GM19467 (cell line): ENCODE measurements around the gene MYO9A.
"Not testable (repeated sequence)": the region's sequence is repeated elsewhere in the genome, so short reads cannot be mapped to it uniquely, and the experiment has no call there.

Experiments
- ATAC-seq: cut with Tn5 transposase; IDR thresholded peaks from one replicate; pipeline ENCODE4 v1.9.1; 2021; ENCODE audit warnings: mild to moderate bottlenecking, moderate library complexity; ENCODE audit not compliant: unreplicated experiment

MYO9A gene

DNA sequence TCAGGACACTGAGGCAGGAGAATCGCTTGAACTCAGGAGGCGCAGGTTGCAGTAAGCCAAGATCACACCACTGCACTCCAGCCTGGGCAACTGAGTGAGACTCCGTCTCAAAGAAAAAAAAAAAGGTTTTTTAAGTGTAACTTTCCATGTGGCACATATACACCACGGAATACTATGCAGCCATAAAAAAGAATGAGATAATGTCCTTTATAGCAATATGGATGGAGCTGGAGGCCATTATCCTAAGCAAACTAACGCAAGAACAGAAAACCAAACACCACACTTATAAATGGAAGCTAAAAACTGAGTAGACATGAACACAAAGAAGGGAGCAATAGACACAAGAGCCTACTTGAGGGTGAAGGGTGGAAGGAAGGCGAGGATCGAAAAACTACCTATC, 64.7 kb downstream of the MYO9A start:
- ATAC-seq = not testable (repeated sequence)

- ATAC-seq = no peak
Observed at GRCh38 chr15:72050700-72051099, 67.2 kb downstream of the MYO9A start.

- ATAC-seq = no peak
Observed at GRCh38 chr15:72047020-72047419, 70.9 kb downstream of the MYO9A start.

- ATAC-seq = no peak
Observed at GRCh38 chr15:72044956-72045355, 73.0 kb downstream of the MYO9A start.

- no peak for ATAC-seq
Observed at GRCh38 chr15:72042865-72043264, 75.1 kb downstream of the MYO9A start.

- ATAC-seq = no peak
Observed at GRCh38 chr15:72042054-72042453, 75.9 kb downstream of the MYO9A start.

GRCh38 chr15:72037321-72037720, 80.6 kb downstream of the MYO9A start:
- no peak for ATAC-seq

- ATAC-seq = no peak
Observed at GRCh38 chr15:72034859-72035650, 82.9 kb downstream of the MYO9A start.

- no peak for ATAC-seq
Observed at GRCh38 chr15:72034351-72034750, 83.6 kb downstream of the MYO9A start.

- no peak for ATAC-seq
Observed at GRCh38 chr15:72033711-72034110, 84.2 kb downstream of the MYO9A start.

DNA sequence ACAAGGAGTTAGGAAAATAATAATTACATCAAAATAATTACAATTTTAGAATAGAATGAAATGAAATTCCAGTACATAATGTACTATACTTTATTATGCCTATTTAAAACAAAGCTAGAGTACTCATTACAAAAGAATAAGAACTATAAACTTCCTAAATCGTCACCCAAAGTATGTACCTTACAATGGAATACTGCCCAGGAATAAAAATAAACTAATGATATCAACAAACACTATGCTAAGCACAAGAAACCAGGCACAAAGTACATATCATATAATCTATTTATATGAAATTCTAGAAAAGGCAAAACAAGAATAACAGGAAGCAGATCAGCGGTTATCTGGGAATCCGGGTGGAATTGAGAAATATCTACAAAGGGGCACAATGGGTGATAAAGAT, 84.7 kb downstream of the MYO9A start:
- ATAC-seq = no peak

DNA sequence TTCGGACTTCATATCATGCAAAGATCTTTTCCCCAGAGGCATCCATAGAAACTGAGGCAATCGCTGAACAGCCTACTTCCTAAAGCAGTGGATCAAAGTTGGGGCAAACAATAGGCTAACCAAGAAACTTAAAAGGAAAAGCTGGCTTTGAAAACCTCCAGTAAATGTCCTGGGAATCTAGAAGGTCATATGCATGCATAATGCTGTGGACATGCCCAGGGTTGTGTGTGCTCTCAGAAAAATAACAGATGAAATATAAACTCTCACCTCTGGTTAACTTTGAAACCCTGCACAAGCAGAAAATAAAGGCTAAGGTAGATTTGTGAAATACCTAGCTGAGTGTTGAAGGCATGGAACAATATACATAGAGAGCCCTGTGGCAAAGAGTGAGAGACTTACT, 96.3 kb downstream of the MYO9A start:
- ATAC-seq = no peak

DNA sequence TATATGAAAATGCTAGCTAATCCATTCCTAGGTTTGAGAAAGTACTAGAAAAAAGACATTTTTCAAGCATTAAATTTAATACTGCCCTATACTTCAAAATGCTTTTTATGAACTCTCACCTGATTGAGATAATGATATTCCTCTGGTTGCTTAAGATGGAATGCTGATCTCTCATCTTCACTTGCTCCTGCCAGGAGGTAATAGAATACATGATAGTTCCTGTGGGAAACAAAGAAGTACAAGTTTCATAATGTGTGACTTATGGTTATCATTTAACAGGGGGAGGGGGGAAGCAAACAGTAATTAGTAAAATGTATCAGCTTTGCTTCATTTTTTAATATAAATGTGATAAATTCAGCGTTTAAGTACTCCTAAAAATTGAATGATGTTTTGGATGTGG, 97.2 kb downstream of the MYO9A start:
- ATAC-seq = no peak

DNA sequence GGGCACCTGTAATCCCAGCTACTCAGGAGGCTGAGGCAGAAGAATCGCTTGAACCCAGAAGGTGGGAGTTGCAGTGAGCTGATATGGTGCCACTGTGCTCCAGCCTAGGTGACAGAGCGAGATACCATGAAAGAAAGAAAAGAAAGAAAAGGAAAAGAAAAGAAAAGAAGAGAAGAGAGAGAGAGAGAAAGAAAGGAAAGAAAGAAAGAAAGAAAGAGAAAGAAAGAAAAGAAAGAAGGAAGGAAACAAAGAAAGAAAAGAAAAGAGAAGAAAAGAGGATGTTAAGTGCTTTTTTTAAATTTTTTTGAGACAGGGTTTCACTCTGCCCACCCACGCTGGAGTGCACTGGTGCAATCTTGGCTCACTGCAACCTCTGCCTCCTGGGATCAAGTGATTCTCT, 103.4 kb downstream of the MYO9A start:
- not testable (repeated sequence) for ATAC-seq

DNA sequence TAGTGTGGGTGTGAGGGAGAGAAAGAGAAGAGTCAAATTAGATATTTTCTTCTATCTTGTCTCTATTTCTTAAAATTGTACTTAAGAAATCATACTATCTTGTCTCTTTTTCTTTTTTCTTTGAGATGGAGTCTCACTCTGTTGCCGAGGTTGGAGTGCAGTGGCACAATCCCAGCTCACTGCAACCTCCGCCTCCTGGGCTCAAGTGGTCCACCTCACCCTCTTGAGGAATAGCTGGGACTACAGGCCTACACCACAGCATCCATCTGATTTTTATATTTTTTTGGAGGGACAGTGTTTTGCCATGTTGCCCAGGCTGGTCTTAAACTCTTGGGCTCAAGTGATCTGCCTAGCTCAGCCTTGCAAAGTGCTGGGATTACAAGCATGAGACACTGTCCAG, 104.2 kb downstream of the MYO9A start:
- no peak for ATAC-seq

DNA sequence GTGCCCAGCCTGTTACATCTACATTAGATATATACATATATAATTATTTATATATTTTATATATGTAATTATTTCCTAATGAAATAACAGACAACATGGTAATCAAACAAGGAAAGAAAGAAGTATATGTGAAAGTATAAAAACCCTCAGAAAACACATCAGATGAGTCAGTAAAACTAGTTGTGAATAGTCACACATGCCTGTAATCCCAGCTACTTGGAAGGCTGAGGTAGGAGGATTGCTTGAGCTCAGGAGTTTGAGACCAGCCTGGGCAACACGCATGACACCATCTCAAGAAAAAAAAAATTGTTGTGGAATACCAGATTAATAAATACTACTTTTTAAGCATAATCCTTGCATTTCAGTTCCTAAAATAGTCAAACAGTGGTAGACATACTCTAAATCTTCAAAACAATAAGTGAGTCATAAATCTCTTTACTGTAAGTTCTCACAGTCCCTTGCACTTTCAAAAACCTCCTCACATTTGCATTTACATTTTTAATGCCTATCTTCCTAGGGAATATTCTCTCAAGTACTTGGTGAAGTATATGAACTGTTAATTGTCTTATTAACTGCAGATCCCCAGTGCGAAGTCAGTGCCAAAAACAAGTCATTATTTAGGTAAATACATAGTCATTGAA, 106.5 kb downstream of the MYO9A start:
- ATAC-seq = no peak

- ATAC-seq = no peak
Observed at GRCh38 chr15:72009222-72009621, 108.7 kb downstream of the MYO9A start.

- no peak for ATAC-seq
Observed at GRCh38 chr15:72006382-72006781, 111.6 kb downstream of the MYO9A start.

- no peak for ATAC-seq
Observed at GRCh38 chr15:72005483-72005882, 112.5 kb downstream of the MYO9A start.

DNA sequence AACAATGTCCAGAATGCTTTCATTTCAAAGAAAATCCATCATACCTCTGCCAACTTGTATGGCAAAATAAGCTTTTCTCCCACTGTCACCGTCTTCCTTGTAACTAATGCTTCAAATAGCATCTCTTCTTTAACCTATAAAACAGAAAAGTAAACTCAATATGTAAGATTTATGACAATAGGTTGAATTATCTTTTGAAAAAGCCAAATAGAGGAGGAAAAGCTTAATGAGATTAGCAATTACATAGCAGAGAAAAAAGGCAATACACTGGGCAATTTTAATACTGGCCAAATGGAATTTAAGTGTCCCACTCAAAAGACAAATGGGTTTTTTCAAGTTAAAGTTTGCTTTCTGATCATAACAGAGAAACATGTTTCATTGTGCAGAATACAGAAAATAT, 118.1 kb downstream of the MYO9A start:
- ATAC-seq = no peak

- ATAC-seq = not testable (repeated sequence)
Observed at GRCh38 chr15:71998717-71999116, 119.2 kb downstream of the MYO9A start.

DNA sequence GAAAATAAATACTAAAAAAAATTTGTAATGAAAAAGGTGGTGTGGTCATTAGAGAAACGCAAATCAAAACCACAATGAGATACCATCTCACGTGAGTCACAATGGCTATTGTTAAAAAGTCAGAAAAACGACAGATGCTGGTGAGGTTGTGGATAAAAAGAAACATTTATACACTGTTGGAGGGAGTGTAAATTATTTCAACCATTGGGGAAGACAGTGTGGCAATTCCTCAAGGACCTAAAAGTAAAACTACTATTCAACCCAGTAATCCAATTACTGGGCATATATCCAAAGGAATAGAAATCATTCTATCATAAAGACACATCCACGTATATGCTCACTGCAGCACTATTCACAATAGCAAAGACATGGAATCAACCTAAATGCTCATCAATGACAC, 120.3 kb downstream of the MYO9A start:
- ATAC-seq = no peak

DNA sequence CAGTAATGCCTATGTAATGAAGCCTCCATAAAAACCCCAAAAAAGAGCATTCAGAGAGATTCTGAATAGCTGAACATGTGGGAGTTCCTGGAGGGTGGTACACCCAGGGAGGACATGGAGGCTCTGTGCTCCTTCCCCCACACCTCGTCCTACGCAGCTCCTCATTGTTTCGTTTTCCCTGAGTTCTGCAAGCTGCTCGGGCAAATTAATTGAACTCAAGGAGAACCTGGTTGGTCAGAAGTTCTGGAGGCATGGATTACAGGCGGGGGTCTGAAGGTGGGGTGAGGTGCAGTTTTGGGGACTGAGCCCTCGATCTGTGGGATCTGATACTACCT, 142.2 kb downstream of the MYO9A start:
- no peak for ATAC-seq
